ENCODE results near the gene TMEM91. TPM values are rescaled to one million over a fixed set of nuclear protein-coding genes. Genes with fewer than 3 reads are reported as not detected.

Gene TMEM91
- polyA plus RNA-seq, 1 of the 3 experiments (the other 2 are of a cell fraction), result 5.7 TPM

DNA sequence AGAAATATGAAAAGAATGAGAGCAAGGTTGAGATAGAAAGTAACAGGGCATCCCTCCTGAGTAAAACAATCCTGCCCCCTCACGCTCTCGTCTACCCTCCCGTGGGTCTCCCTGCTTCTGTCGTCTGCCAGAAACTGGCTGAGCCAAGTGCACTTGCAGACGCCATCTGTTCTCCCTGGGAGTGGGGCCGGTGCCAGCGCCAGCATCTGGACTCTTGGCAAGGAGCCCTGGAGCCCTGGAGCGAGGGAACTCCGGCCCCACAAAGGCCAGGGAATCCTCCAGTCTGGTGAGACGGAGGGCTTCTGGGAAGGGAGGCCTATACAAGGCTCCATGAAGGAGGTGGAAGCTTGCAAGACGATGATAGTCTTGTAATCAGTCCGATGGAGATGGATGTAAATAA is 2.3 kb upstream of the TMEM91 start (continued):
- TF ChIP-seq, protein P1, sequence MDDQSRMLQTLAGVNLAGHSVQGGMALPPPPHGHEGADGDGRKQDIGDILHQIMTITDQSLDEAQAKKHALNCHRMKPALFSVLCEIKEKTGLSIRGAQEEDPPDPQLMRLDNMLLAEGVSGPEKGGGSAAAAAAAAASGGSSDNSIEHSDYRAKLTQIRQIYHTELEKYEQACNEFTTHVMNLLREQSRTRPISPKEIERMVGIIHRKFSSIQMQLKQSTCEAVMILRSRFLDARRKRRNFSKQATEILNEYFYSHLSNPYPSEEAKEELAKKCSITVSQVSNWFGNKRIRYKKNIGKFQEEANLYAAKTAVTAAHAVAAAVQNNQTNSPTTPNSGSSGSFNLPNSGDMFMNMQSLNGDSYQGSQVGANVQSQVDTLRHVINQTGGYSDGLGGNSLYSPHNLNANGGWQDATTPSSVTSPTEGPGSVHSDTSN (IDR thresholded peaks at IDR 0.05), result peak; percentile 81
- TF ChIP-seq RXRA (IDR thresholded peaks at IDR 0.05; ENCODE audit: borderline replicate concordance, low read depth) (peak; percentile 97), NFIC (IDR thresholded peaks at IDR 0.05; ENCODE audit: borderline replicate concordance) (peak; percentile 100), SIN3A (IDR thresholded peaks at IDR 0.05; ENCODE audit: borderline replicate concordance, low read depth, low read length) (peak; percentile 92; the same call in 1 of the 2 replicates), ELF1 (IDR thresholded peaks at IDR 0.05) (no peak), GATA2 (CRISPR knock-in tag; IDR thresholded peaks at IDR 0.05) (no peak), CHD2 (IDR thresholded peaks at IDR 0.05; ENCODE audit: low read length, partially characterized antibody) (peak; percentile 86), GABPA (IDR thresholded peaks at IDR 0.05; ENCODE audit: low read depth) (peak; percentile 32; the same call in 1 of the 2 replicates), MXI1 (IDR thresholded peaks at IDR 0.05; ENCODE audit: low read depth, low read length) (no peak), TAF1 (IDR thresholded peaks at IDR 0.05; ENCODE audit: borderline replicate concordance, low read depth, low read length) (no peak)

DNA sequence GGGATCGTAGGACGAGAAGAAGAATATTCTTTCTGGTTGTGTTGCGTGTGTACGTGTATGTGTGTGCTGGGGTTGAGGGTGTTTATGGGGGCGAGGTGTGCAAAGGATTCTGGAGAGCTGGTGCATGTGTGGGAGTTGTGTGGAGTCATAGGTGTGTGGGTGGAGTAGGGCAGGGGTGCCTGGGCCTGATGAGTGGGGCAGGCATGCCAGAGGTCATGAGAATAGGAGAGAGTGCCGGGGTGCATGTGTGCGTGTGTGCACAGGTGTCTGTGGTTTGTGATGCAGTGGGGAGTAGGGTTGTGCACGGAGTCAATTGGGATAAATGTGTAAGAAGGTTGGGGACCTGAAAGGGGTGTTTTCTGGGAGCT is 649 bp downstream of the TMEM91 start:
- Histone ChIP-seq H2AFZ (ENCODE audit: low read depth) (no peak overlapping the region), H3K9me2 (no peaks in the 10 kb centered on the region), H3K4me2 (no peak overlapping the region), H3K79me2 (ENCODE audit: insufficient read depth) (peaks cover 10% of the 10 kb centered on the region; the same call in 1 of the 2 replicates), H3K27ac (ENCODE audit: low read depth in 2 of 2, low read length in 1 of 2) (no peak overlapping the region), H3F3A (replicated peaks; ENCODE audit: insufficient read depth) (peaks cover 32% of the 10 kb centered on the region), H3K9ac (no peak overlapping the region), H3K27me3 (ENCODE audit: insufficient read depth) (no peaks in the 10 kb centered on the region), H3K36me3 (replicated peaks in 1 of 2; ENCODE audit: control insufficient read depth in 1 of 2, insufficient read depth in 2 of 2, low read length in 1 of 2) (no peaks in the 10 kb centered on the region), H3K4me1 (ENCODE audit: control insufficient read depth in 1 of 2, insufficient read depth in 2 of 2, low read depth in 1 of 2, low read length in 1 of 2) (peaks cover 6 to 11% of the 10 kb centered on the region in 2 experiments; a peak in 3 of 4 replicates), H3K9me3 (no peaks in the 10 kb centered on the region), H4K20me1 (ENCODE audit: insufficient read depth) (peaks cover 15% of the 10 kb centered on the region; the same call in 1 of the 2 replicates), H3K4me3 (ENCODE audit: low read depth in 2 of 2, low read length in 1 of 2) (no peak overlapping the region)
- CTCF ChIA-PET, result interaction anchor here (1.0 kb wide), 1 partner anchor 12 kb away, joined by 3 read pairs; no protein-coding TSS in a partner anchor
- no peak for DNase-seq
- POLR2A ChIA-PET, result no interaction called here
- 94% methylated on average over 8 of the region's 8 CpGs for WGBS (ENCODE audit: low lambda C conversion rate)
- TF ChIP-seq, protein P2, sequence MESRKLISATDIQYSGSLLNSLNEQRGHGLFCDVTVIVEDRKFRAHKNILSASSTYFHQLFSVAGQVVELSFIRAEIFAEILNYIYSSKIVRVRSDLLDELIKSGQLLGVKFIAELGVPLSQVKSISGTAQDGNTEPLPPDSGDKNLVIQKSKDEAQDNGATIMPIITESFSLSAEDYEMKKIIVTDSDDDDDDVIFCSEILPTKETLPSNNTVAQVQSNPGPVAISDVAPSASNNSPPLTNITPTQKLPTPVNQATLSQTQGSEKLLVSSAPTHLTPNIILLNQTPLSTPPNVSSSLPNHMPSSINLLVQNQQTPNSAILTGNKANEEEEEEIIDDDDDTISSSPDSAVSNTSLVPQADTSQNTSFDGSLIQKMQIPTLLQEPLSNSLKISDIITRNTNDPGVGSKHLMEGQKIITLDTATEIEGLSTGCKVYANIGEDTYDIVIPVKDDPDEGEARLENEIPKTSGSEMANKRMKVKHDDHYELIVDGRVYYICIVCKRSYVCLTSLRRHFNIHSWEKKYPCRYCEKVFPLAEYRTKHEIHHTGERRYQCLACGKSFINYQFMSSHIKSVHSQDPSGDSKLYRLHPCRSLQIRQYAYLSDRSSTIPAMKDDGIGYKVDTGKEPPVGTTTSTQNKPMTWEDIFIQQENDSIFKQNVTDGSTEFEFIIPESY (IDR thresholded peaks at IDR 0.05; ENCODE audit: borderline replicate concordance, low read depth), result no peak
- no peak for TF ChIP-seq MXI1 (IDR thresholded peaks at IDR 0.05; ENCODE audit: low read depth, low read length)
- no peak for TF ChIP-seq ELF1 (IDR thresholded peaks at IDR 0.05)
- TF ChIP-seq, protein P3, sequence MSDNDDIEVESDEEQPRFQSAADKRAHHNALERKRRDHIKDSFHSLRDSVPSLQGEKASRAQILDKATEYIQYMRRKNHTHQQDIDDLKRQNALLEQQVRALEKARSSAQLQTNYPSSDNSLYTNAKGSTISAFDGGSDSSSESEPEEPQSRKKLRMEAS (IDR thresholded peaks at IDR 0.05; ENCODE audit: low read depth), result no peak
- TF ChIP-seq GABPA (IDR thresholded peaks at IDR 0.05; ENCODE audit: low read depth), result no peak
- no peak for TF ChIP-seq TCF12 (IDR thresholded peaks at IDR 0.05)

All from SK-N-SH (cell line).